Heart left ventricle (tissue), 16 donors: ENCODE data around the gene TEX2. TPM values are rescaled to one million over a fixed set of nuclear protein-coding genes. Genes with fewer than 3 reads are reported as not detected.

Experiments
- ATAC-seq, 4 donors: fragments of 200-7000 bp; cut with Tn5 transposase; one replicate each; pipeline ENCODE4 v1.9.1; 2020 to 2022; ENCODE audit warnings: moderate library complexity in 4 of 4, mild to moderate bottlenecking in 3 of 4, moderate number of reproducible peaks in 1 of 4
- DNase-seq, 5 donors: peaks; one replicate each; pipeline ENCODE4 v3.0.0-alpha.2; 2020
- H3K27ac ChIP-seq, 12 donors: fragments of 200-600 bp; sonication (generic) in 4 of 12; one replicate each; pipeline versions ENCODE4 v1.5.0 to v1.8.0; 2016 to 2022; ENCODE audit warnings: mild to moderate bottlenecking in 2 of 12
- H3K27me3 ChIP-seq, 9 donors: fragments of 200-600 bp; sonication (generic) in 2 of 9; one replicate each; pipeline versions ENCODE4 v1.5.1 to v1.8.0; 2016 to 2022; ENCODE audit warnings: mild to moderate bottlenecking in 3 of 9
- H3K36me3 ChIP-seq, 9 donors: fragments of 200-600 bp; sonication (generic) in 2 of 9; one replicate each; pipeline versions ENCODE4 v1.5.0 to v1.8.0; 2018 to 2022; ENCODE audit warnings: mild to moderate bottlenecking in 2 of 9
- H3K4me1 ChIP-seq, 12 donors: fragments of 200-600 bp; sonication (generic) in 4 of 12; one replicate each; pipeline versions ENCODE4 v1.5.0 to v1.8.0; 2016 to 2022; ENCODE audit warnings: mild to moderate bottlenecking in 3 of 12
- H3K4me3 ChIP-seq, 12 donors: fragments of 200-600 bp; sonication (generic) in 4 of 12; one replicate each; pipeline versions ENCODE4 v1.5.0 to v1.8.0; 2017 to 2022; ENCODE audit warnings: mild to moderate bottlenecking in 9 of 12, moderate library complexity in 4 of 12
- H3K9me3 ChIP-seq, 12 donors: fragments of 200-600 bp; sonication (generic) in 4 of 12; one replicate each; pipeline versions ENCODE4 v1.5.0 to v1.8.0; 2016 to 2022; ENCODE audit warnings: mild to moderate bottlenecking in 1 of 12
- POLR2A ChIP-seq, 2 donors: fragments of 450-650 bp; IDR thresholded peaks; one replicate each; pipeline ENCODE4 v1.6.1; 2017; ENCODE audit warnings: antibody characterized with exemption in 2 of 2, mild to moderate bottlenecking in 2 of 2, moderate library complexity in 2 of 2
- WGBS, 4 donors: extraction: QIAGEN DNeasy Blood & Tissue Kit in 2 of 4; methylation state at CpG; one replicate each; pipeline versions ENCODE4 v1.1.5 to v1.1.7; 2013 to 2018; 5-methylcytosine and 5-hydroxymethylcytosine counted together
- intact Hi-C, 10 donors: fragments of 100-400 bp; cut with DNase I; formaldehyde crosslinking; loops; one replicate each; pipeline versions ENCODE4 v1.11.1 to v1.14.2; 2022
- long read RNA-seq, 3 donors: library from polyadenylated mRNA; unstranded; transcript quantifications; one replicate each; pipeline ENCODE4 v2.0.0, GENCODE V29; 2020 to 2021
- polyA plus RNA-seq, 2 donors: library from polyadenylated mRNA; stranded (reverse); fragments of 200-250 nt; gene quantifications; one replicate each; pipeline ENCODE4 v1.2.3, GENCODE V29; 2013
- total RNA-seq, 9 donors: library from RNA; depleted of rRNA in 2 of 9; stranded (reverse); fragments of >200 nt in 2 of 9; fragmentation: NEBNext Ultra II Directional in 3 of 9; extraction: Animal tissue kit (Norgen Biotek cat#: 25700) in 3 of 9; gene quantifications; one replicate each; pipeline versions ENCODE4 v1.1.0 to v1.2.4, GENCODE V29; 2016 to 2023
- TF ChIP-seq, protein P1 (sequence below), 12 donors: fragments of 200-600 bp; sonication (generic) in 4 of 12; IDR thresholded peaks; one replicate each; pipeline versions ENCODE4 v1.5.0 to v1.8.0; 2018 to 2022; ENCODE audit warnings: antibody characterized with exemption in 12 of 12, mild to moderate bottlenecking in 5 of 12
- donor health status: ischemic (EF 13 %, LVEDD 7.1; RV severe dilation, severe dysfunction).
- donor health status: healthy with polysubstance abuse.
- donor health status: DM: no; HTN: yes; CAD: no.
- donor health status: DM: no; HTN: no; CAD: no.
- donor health status: ischemic (EF 25% LVEDD 6.9; RV normal size, moderate dysfunction).
- donor health status: ischemic (EF 25% LVEDD 5.7; RV mildly dilated, moderate dysfunction).
- donor health status: healthy.
- donor health status: DM: yes; HTN: yes; CAD: no.
- donor health status: ischemic (EF 35%, LVEDD 5.7; RV mildly dilated, moderate dysfunction).
- donor health status: nonischemic (EF 11% LVEDD 7.7; RV severe dilation, severe dysfunction).
- donor health status: DM: yes; HTN: yes; CAD: no.
- donor health status: PGD.
- donor health status: ischemic (EF 29% LVEDD 5.4; RV normal size, mild dysfunction).
- donor health status: nonischemic (EF 23%, LVEDD 6.1; RV moderate dilation, normal function).

The TEX2 gene, protein sequence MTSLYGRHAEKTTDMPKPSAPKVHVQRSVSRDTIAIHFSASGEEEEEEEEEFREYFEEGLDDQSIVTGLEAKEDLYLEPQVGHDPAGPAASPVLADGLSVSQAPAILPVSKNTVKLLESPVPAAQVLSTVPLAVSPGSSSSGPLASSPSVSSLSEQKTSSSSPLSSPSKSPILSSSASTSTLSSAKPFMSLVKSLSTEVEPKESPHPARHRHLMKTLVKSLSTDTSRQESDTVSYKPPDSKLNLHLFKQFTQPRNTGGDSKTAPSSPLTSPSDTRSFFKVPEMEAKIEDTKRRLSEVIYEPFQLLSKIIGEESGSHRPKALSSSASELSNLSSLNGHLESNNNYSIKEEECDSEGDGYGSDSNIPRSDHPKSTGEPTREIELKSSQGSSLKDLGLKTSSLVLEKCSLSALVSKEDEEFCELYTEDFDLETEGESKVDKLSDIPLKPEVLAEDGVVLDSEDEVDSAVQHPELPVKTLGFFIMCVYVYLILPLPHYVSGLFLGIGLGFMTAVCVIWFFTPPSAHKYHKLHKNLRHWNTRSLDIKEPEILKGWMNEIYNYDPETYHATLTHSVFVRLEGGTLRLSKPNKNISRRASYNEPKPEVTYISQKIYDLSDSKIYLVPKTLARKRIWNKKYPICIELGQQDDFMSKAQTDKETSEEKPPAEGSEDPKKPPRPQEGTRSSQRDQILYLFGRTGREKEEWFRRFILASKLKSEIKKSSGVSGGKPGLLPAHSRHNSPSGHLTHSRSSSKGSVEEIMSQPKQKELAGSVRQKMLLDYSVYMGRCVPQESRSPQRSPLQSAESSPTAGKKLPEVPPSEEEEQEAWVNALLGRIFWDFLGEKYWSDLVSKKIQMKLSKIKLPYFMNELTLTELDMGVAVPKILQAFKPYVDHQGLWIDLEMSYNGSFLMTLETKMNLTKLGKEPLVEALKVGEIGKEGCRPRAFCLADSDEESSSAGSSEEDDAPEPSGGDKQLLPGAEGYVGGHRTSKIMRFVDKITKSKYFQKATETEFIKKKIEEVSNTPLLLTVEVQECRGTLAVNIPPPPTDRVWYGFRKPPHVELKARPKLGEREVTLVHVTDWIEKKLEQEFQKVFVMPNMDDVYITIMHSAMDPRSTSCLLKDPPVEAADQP
- total RNA-seq (10 to 100 TPM; 42.2 to 55.8 (median 51.1) TPM), polyA plus RNA-seq (10 to 100 TPM; 16.8 to 49.1 TPM)
- long read RNA-seq, donor 1, full-length matches to known transcripts = 11 of 47 reads
- long read RNA-seq, donor 1, partial matches to known transcripts = 30 of 47 reads
- long read RNA-seq, donor 1, other reads (novel, unspliced or antisense) = 6 of 47 reads
- long read RNA-seq, donor 2, full-length matches to known transcripts = 11 of 169 reads
- long read RNA-seq, donor 2, partial matches to known transcripts = 143 of 169 reads
- long read RNA-seq, donor 2, other reads (novel, unspliced or antisense) = 15 of 169 reads
- long read RNA-seq, donor 3, full-length matches to known transcripts = 13 of 40 reads
- long read RNA-seq, donor 3, partial matches to known transcripts = 20 of 40 reads
- long read RNA-seq, donor 3, other reads (novel, unspliced or antisense) = 7 of 40 reads

GRCh38 chr17:64263000-64263766 is at the start of gene TEX2:
TSS of gene TEX2 (minus strand) at chr17:64263260. CDS start at chr17:64214217, 49,043 bp downstream.
- H3K27ac ChIP-seq = peak within 1 kb of the TSS; percentile 62 to 97 (median 93)
- intact Hi-C loops = loop anchor here in 9 of 10 donors (1.0 to 5.0 kb wide), 5 partner anchors 46 to 117 kb away; no protein-coding TSS in a partner anchor
- no peaks in the 10 kb centered on the region for H3K27me3 ChIP-seq
- H3K9me3 ChIP-seq = no peaks in the 10 kb centered on the region
- ATAC-seq = peak; percentile 94 to 96 (median 94)
- peak; percentile 92 to 95 (median 94) for DNase-seq
- peaks cover 4 to 50% (median 33%) of the 10 kb centered on the region in 12 donors for H3K4me1 ChIP-seq
- no peaks in the 10 kb centered on the region for H3K36me3 ChIP-seq
- WGBS, 4 donors = 1 to 4% (median 1%) methylated on average over 11 to 69 of the region's 69 CpGs
- TF ChIP-seq POLR2A (IDR thresholded peaks at IDR 0.05) = peak; percentile 21 to 65
- TF ChIP-seq, protein P1, sequence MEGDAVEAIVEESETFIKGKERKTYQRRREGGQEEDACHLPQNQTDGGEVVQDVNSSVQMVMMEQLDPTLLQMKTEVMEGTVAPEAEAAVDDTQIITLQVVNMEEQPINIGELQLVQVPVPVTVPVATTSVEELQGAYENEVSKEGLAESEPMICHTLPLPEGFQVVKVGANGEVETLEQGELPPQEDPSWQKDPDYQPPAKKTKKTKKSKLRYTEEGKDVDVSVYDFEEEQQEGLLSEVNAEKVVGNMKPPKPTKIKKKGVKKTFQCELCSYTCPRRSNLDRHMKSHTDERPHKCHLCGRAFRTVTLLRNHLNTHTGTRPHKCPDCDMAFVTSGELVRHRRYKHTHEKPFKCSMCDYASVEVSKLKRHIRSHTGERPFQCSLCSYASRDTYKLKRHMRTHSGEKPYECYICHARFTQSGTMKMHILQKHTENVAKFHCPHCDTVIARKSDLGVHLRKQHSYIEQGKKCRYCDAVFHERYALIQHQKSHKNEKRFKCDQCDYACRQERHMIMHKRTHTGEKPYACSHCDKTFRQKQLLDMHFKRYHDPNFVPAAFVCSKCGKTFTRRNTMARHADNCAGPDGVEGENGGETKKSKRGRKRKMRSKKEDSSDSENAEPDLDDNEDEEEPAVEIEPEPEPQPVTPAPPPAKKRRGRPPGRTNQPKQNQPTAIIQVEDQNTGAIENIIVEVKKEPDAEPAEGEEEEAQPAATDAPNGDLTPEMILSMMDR (IDR thresholded peaks at IDR 0.05) = no peak
- peak within 1 kb of the TSS; percentile 86 to 100 (median 96) for H3K4me3 ChIP-seq

- TF ChIP-seq, protein P1 (IDR thresholded peaks at IDR 0.05) = no peak
- TF ChIP-seq POLR2A (IDR thresholded peaks at IDR 0.05) = no peak
- H3K36me3 ChIP-seq = no peaks in the 10 kb centered on the region
- no peaks in the 10 kb centered on the region for H3K27me3 ChIP-seq
- H3K4me1 ChIP-seq = peaks cover 0 to 27% (median 15%) of the 10 kb centered on the region in 12 donors
- ATAC-seq (peak; percentile 70 to 90 (median 78)), DNase-seq (peak in 3 of 5 donors; percentile 36 to 42 (median 39))
- 37 to 66% (median 53%) methylated on average over 4 of the region's 4 CpGs for WGBS, 4 donors
- intact Hi-C loops = loop anchor here in 7 of 10 donors (5.0 to 10.0 kb wide), 4 partner anchors 178 to 195 kb away; partner anchors contain the start of genes POLG2 (in 4 of the 7), CEP95 (in 1 of the 7) and DDX5 (in 1 of the 7)
- no peaks in the 10 kb centered on the region for H3K9me3 ChIP-seq
- peak overlapping the region in 3 of 12 donors; percentile 14 to 61 (median 24) for H3K27ac ChIP-seq
- no peak overlapping the region for H3K4me3 ChIP-seq
Measured at GRCh38 chr17:64309710-64310109, 46.6 kb upstream of the TEX2 start.

DNA sequence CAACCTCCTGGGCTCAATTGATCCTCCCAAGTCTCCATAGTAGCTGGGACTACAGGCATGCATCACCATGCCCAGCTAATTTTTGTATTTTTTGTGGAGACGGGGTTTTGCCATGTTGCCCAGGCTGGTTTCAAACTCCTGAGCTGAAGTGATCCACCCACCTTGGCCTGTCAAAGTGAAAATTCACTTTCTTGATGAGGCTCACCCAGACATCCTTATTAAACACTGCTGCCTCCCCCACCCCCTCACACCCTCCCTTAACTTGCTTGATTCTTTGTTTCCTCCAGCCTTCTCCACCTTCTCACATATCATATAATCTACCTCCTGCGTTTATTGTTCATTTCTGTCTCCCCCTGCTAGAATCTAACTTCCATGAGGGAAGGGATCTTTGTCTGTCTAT is 46.0 kb upstream of the TEX2 start:
- Histone ChIP-seq H3K27me3 (no peaks in the 10 kb centered on the region), H3K27ac (peak overlapping the region in 2 of 12 donors; percentile 14 to 24), H3K4me1 (peaks cover 0 to 20% (median 11%) of the 10 kb centered on the region in 12 donors), H3K36me3 (no peaks in the 10 kb centered on the region), H3K4me3 (no peak overlapping the region), H3K9me3 (no peaks in the 10 kb centered on the region)
- ATAC-seq = no peak
- intact Hi-C loops = loop anchor here in 6 of 10 donors (5.0 to 10.0 kb wide), 4 partner anchors 178 to 196 kb away; partner anchors contain the start of genes POLG2 (in 3 of the 6), CEP95 (in 1 of the 6) and DDX5 (in 1 of the 6)
- no peak for DNase-seq
- 71 to 93% (median 84%) methylated on average over 2 of the region's 2 CpGs for WGBS, 4 donors
- no peak for TF ChIP-seq POLR2A (IDR thresholded peaks at IDR 0.05)
- TF ChIP-seq, protein P1 (IDR thresholded peaks at IDR 0.05) = no peak
